ENCODE data around the gene ITGAE. TPM values are rescaled to one million over a fixed set of nuclear protein-coding genes. Genes with fewer than 3 reads are reported as not detected.

ITGAE gene
- total RNA-seq, 1 donor from 2014 or later, result 24.5 TPM

DNA sequence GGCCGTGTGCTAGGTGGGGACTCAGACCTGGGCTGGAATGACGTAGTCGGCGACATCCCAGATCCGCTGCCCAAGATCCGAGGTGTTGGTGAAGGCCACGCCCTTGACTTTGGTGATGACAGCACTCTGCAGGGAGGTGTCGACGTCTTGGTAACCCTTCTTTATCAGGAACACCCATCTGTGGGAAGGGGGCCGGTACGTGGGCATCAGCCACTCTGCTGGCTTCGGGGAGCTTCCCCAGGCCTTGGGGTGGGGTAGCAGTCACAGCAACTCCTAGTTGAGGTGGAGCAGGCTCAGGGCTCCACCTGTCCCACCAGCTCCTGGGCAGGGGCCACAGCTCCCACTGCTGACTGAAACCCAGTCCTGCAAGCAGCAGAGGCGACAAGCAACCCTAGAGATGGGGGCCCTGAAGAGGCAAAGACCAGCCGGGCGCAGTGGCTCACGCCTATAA is 109.3 kb downstream of the ITGAE start:
- Mint-ChIP-seq H3K27me3 (ENCODE audit: unreplicated experiment) (peaks cover 18% of the 10 kb centered on the region), H3K9me3 (ENCODE audit: unreplicated experiment) (no peaks in the 10 kb centered on the region), H3K36me3 (ENCODE audit: unreplicated experiment) (no peaks in the 10 kb centered on the region), H3K4me1 (ENCODE audit: unreplicated experiment) (peaks cover 8% of the 10 kb centered on the region), H3K27ac (ENCODE audit: unreplicated experiment) (no peak overlapping the region), H3K4me3 (ENCODE audit: unreplicated experiment) (no peak overlapping the region)
- TF ChIP-seq, protein P1, sequence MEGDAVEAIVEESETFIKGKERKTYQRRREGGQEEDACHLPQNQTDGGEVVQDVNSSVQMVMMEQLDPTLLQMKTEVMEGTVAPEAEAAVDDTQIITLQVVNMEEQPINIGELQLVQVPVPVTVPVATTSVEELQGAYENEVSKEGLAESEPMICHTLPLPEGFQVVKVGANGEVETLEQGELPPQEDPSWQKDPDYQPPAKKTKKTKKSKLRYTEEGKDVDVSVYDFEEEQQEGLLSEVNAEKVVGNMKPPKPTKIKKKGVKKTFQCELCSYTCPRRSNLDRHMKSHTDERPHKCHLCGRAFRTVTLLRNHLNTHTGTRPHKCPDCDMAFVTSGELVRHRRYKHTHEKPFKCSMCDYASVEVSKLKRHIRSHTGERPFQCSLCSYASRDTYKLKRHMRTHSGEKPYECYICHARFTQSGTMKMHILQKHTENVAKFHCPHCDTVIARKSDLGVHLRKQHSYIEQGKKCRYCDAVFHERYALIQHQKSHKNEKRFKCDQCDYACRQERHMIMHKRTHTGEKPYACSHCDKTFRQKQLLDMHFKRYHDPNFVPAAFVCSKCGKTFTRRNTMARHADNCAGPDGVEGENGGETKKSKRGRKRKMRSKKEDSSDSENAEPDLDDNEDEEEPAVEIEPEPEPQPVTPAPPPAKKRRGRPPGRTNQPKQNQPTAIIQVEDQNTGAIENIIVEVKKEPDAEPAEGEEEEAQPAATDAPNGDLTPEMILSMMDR (IDR thresholded peaks at IDR 0.05), result no peak
- no peak for DNase-seq (ENCODE audit: extremely low spot score, unreplicated experiment)

DNA sequence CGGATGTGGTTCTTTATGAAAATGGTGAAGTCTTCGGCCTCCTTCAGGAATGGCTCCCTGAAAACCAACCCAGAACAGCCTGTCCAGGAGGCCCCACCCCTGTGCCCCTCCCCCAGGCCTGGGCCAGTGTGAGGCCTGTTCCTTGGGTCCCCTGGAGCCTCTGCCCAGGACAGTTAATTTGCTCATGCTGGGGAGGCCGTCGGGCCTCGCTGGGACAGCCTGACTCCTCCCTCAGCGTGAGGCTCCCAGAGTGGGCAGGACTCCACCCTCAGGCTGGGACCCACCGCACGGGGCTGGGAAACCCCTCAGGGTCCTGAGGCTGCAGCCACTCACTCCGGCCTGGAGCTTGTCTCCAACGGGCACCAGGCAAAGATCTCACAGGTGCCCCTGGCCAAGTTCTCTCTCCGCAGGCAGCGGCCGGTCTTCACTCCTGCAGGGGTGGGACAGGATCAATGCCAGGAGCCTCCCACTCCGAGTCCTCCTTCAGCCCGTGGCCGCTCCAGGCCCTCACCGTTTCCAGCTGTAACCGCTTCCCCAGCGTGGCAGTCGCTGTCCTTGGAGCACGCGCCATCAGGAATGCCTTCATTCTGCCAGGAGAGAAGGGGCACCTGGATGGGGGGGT is 110.8 kb downstream of the ITGAE start:
- TF ChIP-seq, protein P1 (IDR thresholded peaks at IDR 0.05), result no peak
- Mint-ChIP-seq H3K4me1 (ENCODE audit: unreplicated experiment) (peaks cover 3% of the 10 kb centered on the region), H3K27ac (ENCODE audit: unreplicated experiment) (no peak overlapping the region), H3K36me3 (ENCODE audit: unreplicated experiment) (no peaks in the 10 kb centered on the region), H3K27me3 (ENCODE audit: unreplicated experiment) (peaks cover 16% of the 10 kb centered on the region), H3K4me3 (ENCODE audit: unreplicated experiment) (no peak overlapping the region), H3K9me3 (ENCODE audit: unreplicated experiment) (no peaks in the 10 kb centered on the region)
- DNase-seq (ENCODE audit: extremely low spot score, unreplicated experiment), result no peak

DNA sequence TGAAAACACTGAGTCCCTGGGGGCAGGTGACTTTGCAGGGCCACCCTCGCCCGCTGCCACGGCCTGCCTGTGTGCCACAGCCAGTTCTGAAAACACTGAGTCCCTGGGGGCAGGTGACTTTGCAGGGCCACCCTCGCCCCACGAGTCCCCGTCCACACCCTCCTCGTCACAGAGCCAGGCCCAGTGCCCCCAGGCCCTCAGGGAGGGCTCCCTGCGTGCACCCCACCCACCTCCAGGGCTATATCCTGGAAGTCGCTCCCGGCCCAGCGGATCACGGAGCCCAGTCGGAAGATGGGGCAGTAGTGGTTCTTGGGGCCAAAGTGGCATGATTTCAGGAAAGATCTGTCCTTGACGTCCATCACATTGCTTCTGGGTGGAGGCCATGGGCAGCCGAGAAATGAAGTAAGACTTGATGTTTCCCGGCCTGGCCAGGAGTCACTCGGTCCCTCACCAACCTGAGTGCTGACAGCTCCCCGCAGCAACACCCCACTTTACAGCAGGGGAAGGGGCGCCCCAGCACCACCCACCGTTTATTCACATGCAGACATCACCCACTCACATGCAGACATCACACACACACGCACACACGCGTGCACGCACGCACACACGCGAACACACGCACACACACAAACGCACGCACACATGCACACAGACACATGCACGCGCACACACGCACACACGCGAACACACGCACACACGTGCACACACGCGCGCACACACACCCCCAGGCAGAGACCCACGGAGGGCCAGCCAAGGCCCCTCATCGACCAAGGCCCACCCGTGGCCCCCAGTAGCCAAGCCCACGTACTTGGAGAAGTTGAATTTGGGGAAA is 111.5 kb downstream of the ITGAE start:
- H3K4me3 Mint-ChIP-seq (ENCODE audit: unreplicated experiment), result no peak overlapping the region
- no peak for DNase-seq (ENCODE audit: extremely low spot score, unreplicated experiment)
- H3K27ac Mint-ChIP-seq (ENCODE audit: unreplicated experiment), result no peak overlapping the region
- H3K4me1 Mint-ChIP-seq (ENCODE audit: unreplicated experiment), result no peaks in the 10 kb centered on the region
- peaks cover 14% of the 10 kb centered on the region for H3K27me3 Mint-ChIP-seq (ENCODE audit: unreplicated experiment)
- TF ChIP-seq, protein P1 (IDR thresholded peaks at IDR 0.05), result no peak
- H3K36me3 Mint-ChIP-seq (ENCODE audit: unreplicated experiment), result no peaks in the 10 kb centered on the region
- no peaks in the 10 kb centered on the region for H3K9me3 Mint-ChIP-seq (ENCODE audit: unreplicated experiment)

DNA sequence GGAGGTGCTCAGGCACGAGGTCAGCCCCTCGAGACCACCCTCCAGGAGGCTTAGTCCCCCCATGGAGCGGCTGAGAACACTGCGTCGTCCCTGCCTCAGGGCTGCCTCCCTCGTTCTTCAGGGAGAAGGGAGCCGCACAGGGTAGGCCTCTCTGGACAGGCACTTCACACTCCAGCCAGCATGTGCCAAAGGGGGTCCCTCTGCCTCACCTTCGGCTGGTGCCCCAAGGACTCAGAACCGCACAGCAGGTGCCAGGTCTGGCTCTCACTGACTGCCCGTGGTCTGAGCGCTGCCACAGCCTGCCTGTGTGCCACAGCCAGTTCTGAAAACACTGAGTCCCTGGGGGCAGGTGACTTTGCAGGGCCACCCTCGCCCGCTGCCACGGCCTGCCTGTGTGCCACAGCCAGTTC is 112.1 kb downstream of the ITGAE start:
- Mint-ChIP-seq H3K36me3 (ENCODE audit: unreplicated experiment) (no peaks in the 10 kb centered on the region), H3K9me3 (ENCODE audit: unreplicated experiment) (no peaks in the 10 kb centered on the region), H3K27me3 (ENCODE audit: unreplicated experiment) (peaks cover 8% of the 10 kb centered on the region), H3K4me3 (ENCODE audit: unreplicated experiment) (no peak overlapping the region), H3K27ac (ENCODE audit: unreplicated experiment) (no peak overlapping the region), H3K4me1 (ENCODE audit: unreplicated experiment) (no peaks in the 10 kb centered on the region)
- TF ChIP-seq, protein P1 (IDR thresholded peaks at IDR 0.05), result no peak
- DNase-seq (ENCODE audit: extremely low spot score, unreplicated experiment), result no peak

DNA sequence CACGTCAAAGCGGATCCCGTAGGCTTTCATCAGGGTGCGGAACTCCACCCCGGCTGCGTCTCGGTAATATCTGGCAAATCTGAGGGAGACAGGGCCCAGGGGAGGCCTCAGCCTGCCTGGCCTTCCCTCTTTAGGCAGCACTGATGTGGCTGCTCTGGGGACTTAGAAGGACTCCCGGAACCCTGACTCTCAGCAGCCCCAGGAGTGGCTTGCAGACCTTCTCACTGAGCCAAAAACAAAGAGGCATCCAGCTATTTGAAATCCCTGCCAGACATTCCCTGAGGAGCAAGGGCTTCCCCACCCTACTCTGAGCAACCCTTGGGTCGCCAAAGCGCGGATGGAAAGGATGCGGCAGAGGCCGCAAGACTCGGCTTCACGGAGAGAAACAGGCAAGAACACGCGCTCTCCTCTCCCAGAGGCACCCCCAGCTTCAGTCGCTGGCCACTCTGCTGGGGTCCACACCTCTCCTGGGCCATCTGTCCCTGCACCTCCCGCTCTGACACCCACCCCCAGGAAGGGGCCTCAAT is 112.9 kb downstream of the ITGAE start:
- TF ChIP-seq, protein P1 (IDR thresholded peaks at IDR 0.05), result no peak
- Mint-ChIP-seq H3K9me3 (ENCODE audit: unreplicated experiment) (no peaks in the 10 kb centered on the region), H3K27ac (ENCODE audit: unreplicated experiment) (no peak overlapping the region), H3K36me3 (ENCODE audit: unreplicated experiment) (no peaks in the 10 kb centered on the region), H3K27me3 (ENCODE audit: unreplicated experiment) (peaks cover 4% of the 10 kb centered on the region), H3K4me1 (ENCODE audit: unreplicated experiment) (no peaks in the 10 kb centered on the region), H3K4me3 (ENCODE audit: unreplicated experiment) (no peak overlapping the region)
- DNase-seq (ENCODE audit: extremely low spot score, unreplicated experiment), result no peak

Measured in osteocyte (in vitro differentiated cells).